HG02884 (cell line): ENCODE data around the gene RBM41.
"Not testable (repeated sequence)": the region's sequence is repeated elsewhere in the genome, so short reads cannot be mapped to it uniquely, and the experiment has no call there.

Experiments used
- ATAC-seq: cut with Tn5 transposase; IDR thresholded peaks from one replicate; pipeline ENCODE4 v1.9.1; 2021; ENCODE audit warnings: mild to moderate bottlenecking, moderate library complexity; ENCODE audit not compliant: unreplicated experiment

RBM41 gene

DNA sequence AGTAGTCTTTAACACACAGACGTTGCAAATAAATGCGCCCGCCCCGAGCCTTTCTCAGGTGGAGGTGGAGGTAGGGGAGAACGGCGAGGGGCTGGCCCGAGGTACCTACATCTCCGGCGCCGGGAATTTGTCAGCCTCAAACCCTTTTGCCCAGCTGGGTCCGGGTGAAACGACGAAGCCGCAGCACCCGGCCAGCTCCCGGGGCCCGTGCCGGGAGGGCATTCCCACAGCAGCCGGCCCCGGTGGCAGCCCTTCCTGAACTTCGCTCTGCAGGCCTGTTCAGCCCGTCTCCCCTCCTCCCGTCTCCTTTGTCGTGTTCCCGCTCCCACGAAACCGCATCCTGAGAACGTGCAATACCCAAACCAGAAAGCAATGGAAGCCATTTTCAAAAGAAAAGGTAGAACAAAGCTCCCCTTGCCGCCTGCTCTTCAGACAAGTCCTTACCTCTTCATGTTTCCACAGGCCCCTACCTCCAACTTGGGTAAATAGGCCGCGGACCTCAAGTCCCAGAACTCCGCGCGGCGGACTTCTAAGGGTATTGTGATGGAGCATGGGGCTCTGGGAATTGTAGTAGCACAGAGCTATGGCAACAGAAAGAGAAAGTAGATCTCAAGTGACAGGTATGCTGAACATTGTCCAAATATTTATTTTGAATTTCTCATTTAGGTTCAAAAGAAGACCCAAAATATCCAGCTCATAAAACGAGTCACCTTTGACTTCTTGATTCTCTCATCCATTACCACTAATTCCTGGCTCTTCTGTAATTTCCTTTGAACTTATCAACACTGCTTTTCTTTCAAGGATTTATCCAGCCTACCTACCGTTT is at the start of gene RBM41:
Gene RBM41 (minus strand): TSS at position 501 of the 826 bp plus-strand sequence. CDS start 49 bp downstream, at position 452.
- ATAC-seq = peak; percentile 99

DNA sequence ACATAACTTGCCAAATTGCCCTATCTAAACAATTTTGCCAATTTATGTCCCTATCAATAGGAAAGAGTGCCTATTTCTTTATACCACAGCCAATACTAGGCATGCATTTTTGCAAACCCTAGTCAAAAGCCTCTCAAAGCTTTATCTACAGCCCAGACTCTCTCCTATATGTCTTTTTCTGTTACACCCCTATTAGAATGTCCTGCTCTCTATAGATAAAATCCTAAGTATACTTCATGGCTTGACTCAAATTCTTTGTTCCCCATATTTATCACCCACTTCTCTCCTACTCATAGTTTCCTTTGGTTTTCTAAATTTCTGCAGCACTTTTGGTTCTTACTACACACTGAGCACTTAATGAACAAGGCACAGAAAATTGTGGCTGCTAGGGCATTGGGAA is 49.6 kb upstream of the RBM41 start:
- ATAC-seq = no peak

DNA sequence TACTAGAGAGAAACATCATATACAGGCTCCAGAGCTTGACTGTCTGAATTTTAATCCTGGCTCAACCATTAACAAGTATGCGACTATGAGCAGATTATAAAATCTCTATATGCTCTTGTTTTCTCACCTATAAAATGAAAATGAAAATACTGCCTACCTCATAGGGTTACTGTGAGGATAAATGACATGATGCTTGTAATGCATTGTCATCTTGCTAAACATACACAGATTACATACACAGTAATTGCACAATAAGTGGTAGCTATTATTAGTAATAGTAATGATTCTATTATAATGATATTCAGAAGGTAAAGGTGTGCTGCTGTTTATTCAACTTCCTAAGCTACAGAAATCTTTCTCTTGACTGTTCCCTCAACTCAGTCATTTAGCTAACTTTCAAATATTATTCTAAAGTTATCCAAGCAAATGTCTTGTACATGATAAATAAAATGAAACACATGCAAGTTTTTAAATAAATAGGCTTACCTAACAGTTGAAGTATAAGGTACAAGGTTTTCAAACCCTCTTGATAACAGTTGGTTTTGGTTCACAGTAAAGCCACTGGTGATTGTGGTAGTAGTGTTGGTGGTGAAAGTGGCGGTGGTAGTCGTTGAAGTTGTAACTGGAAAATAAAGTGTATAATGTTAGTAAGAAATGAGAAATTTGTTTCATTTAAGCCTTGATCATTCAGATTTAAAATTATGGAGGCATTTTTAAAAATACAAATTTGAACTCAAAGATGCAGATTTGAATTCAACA is 48.7 kb upstream of the RBM41 start:
- no peak for ATAC-seq

DNA sequence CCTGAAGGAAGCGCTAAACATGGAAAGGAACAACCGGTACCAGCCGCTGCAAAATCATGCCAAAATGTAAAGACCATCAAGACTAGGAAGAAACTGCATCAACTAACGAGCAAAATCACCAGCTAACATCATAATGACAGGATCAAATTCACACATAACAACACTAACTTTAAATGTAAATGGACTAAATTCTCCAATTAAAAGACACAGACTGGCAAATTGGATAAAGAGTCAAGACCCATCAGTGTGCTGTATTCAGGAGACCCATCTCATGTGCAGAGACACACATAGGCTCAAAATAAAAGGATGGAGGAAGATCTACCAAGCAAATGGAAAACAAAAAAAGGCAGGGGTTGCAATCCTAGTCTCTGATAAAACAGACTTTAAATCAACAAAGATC is 39.0 kb upstream of the RBM41 start:
- not testable (repeated sequence) for ATAC-seq

DNA sequence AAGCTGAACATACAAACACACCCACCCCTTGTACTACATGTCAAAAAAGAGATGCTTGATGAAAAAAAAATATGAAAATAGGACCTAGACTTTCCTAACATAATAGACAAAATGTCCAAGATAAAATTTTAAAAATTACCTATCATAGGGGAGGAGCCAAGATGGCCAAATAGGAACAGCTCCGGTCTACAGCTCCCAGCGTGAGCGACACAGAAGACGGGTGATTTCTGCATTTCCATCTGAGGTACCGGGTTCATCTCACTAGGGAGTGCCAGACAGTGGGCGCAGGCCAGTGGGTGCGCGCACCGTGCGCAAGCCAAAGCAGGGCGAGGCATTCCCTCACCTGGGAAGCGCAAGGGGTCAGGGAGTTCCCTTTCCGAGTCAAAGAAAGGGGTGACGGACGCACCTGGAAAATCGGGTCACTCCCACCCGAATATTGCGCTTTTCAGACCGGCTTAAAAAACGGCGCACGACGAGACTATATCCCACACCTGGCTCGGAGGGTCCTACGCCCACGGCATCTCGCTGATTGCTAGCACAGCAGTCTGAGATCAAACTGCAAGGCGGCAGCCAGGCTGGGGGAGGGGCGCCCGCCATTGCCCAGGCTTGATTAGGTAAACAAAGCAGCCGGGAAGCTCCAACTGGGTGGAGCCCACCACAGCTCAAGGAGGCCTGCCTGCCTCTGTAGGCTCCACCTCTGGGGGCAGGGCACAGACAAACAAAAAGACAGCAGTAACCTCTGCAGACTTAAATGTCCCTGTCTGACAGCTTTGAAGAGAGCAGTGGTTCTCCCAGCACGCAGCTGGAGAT is 37.2 kb upstream of the RBM41 start:
- ATAC-seq = not testable (repeated sequence)

DNA sequence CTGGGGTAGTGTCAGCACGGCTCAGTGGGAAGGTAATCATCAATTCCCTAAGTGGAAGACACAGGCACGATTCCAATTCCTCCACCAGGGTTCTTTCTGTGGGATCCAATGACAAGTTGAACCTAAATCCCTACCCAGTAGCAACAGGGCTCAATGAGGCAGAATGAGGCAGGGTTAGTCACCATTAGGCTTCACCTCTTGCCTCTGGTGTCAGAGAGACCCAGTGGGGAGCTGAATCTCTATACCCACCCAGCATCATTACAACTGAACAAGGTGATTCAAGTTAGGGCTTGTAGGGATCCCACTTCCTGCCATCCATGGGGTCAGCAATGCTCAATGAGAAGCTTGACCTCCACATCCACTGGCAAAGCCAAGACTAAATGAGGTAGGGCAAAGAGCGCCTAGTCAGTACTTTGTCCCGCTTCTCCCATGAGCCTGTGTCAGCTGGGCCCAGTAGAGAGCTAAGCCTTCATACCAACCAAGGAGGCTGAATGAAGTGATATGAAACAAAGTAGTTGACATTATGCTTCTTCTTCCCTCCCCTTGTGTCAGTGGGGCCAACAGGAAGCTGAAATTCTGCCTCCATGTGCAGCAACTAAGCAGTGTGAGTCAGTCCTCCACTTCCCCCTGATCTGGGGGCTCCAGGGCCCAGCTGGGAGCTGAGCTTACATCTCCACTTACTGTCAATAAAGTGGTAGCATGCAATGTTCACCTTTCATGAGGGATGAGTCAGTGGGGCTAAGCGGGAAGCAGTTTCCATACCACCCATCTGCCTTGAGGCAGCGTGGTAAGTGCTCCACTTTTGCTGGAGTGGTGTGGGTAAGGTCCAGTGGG is 36.4 kb upstream of the RBM41 start:
- ATAC-seq = no peak

DNA sequence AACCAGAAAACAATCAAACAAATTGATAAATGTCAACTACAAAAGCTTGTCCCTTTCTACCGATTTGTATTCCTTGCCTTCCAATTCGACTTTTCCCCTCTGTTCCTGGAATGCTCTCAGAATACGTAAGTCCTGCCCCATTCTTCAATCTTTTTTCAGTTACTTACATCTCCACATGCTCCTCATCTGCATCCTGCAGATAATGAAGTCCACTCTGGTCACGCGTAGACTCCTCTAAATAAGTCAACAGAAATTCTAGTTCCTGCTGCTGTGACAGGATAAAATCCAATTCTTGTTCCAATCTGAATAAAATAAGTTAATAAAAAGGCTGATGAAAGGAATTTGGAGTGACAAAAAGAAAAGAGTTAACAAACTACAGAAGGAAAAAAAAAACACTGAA is 34.4 kb upstream of the RBM41 start:
- no peak for ATAC-seq

DNA sequence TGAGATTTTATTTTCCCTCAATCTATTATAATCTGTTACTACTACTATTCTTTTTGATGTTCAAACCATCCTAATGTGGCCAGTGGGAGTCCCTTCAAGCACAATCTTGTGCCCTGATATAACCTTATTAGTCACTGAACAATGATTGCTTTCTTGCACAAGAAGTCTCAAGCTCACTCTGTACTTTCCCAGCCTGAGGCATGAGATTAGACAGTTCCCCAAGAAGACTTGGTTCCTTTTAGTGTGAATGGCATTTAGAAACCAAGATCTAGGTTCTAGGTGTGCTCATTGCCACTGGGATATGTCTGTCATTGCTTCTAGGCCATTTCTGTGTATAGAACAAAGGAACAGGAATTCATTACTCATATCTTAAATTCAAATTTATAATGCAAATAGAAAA is 28.0 kb upstream of the RBM41 start:
- no peak for ATAC-seq

DNA sequence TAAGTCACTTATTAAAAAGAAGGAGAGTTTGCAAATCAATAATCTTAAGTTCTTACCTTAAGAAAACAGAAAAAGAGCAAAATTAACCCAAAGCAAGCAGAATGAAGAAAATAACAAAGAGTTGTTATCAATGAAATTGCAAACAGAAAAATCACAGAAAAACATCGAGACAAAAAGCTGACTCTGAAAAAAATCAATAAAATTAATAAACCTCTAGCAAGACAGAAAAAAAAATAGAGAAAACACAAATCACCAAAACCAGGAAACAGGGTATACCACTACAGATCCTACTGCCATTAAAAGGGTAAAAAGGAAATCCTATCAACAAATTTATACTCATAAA is 17.3 kb upstream of the RBM41 start:
- ATAC-seq = no peak

DNA sequence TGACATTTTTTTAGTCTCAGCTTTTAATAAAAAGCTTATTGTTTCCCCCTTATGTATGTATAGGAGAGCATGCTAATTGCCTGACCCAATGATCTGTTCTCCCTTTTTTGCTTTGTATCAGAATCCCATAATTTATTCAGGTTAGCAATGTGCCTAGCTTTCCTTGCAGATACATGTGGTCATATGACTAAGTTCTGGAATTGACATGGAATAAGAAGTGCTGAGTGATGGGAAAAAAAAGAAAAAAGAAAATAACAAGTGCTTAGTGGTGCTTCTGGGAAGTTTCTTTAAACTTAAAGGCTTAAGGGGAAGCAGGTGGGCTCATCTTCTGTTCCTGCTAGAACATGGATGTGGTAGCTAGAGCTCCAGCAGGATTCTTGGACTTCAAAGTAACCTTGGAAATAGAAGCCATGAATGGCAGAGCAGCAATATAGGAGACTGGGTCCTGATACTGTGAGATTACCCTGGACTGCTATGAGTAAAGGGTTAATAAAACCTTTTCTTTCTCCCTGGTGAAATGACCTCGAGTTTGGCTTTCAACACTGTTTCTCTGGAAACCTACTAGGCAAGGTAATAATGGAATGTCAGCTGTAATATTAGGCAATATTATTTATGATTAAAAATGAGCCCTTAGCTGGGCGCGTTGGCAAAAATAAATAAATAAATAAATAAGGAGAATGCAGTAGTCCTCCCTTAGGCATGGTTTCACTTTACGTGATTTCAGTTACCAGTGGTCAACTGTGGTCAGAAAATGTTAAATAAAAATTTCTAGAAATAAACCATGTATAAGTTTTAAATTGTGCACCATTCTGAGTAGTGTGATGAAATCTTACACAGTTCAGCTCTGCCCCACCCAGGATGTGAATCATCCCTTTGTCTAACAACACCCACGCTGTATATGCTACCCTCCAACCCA is 16.7 kb upstream of the RBM41 start:
- ATAC-seq = no peak

DNA sequence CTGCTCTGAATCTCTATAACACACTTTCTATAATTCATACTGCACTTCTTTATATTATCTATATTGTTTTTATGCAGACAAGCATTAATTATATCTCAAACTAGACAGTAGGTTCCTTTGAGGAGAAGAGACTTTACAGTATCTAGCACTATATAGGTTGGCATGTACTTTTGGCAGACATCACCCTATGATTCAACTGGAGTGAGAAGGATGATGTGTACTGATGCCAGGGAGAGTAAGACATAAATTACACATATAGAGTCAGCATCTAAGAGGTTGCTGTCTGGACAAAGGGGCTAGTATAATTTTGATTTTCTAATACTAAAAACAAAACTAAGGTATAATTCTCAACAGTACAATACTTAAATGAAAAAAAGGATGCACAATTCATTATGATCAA is 5.1 kb upstream of the RBM41 start:
- no peak for ATAC-seq

DNA sequence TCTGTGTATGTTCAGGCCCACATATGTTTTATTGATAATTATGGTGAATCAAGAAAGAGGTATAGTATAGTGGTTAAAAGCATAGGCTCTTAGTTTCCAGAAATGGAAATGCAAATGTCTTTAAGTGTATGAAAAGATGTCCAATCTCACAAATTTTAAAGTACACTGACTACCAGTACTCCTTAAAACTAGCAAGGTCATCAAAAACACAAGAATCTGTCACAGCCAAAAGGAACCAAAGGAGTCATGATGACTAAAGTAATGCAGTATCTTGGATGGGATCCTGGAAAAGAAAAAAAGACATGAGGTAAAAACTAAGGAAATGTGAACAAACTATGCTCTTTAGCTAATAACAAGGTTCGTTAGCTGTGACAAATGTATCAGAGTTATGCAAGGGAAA is 661 bp upstream of the RBM41 start:
- no peak for ATAC-seq

DNA sequence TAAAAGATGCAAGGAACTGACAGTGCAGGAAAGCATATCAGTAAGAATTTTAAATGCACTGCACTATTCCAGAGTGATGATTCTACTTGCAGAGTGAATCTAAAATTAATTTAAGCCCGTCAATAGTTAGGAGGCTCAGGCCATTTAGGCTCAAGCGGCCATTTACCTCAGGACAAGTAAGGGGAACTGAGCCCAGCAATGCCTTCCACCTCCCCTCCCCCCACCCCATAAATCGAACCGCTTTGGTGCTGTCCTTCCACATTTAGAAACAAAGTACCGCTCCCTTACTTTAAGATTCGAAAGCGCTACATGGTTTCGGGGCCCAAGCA is 665 bp downstream of the RBM41 start:
- no peak for ATAC-seq

DNA sequence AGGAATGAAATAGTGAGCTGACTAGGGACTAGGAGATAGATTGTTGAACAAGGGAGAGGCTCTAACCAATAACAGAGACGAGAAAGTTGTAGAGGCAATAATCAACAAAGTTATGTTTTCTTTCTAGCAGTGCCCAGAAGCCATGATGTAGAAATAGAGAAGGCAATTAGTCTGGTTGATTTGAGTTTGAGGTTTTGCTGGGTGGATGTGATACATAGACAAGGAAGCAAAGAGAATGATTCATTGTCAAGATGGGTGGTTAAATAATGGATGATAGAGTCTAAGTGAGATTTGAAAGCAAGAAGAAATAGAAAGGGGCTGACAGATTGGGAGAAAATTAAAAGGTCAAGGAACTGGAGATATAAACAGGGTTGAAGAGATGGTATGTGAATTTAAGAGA is 11.2 kb downstream of the RBM41 start:
- ATAC-seq = no peak

DNA sequence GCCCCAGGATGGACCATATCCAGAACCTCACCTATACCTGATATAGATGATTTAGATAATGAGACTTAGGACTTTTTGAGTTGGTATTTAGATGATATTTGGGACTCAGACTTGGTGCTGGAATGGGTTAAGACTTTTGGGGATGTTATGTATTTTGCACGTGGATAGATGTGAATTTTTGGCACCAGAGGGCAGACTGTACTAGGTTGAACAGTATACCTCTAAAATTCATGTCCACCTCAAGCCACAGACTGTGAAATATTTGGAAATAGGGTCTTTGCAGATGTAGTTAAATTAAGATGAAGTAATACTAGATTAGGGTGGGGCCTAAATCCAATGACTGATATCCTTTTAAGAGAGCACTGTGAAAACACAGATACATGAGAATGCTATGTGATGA is 15.6 kb downstream of the RBM41 start:
- ATAC-seq = no peak

DNA sequence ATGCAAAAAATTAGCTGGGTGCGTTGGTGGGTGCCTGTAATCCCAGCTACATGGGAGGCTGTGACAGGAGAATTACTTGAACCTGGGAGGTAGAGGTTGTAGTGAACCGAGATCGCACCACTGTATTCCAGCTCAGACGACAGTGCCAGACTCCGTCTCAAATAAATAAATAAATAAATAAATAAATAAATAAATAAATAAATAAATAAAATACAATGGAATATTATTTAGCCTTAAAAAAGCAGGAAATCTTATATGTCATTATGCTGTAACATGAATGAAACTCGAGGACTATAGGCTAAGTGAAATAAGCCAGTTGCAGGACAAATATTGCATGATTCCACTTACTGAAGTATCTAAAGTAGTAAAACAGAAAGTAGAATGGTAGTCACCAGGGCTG is 42.5 kb downstream of the RBM41 start:
- ATAC-seq = no peak

DNA sequence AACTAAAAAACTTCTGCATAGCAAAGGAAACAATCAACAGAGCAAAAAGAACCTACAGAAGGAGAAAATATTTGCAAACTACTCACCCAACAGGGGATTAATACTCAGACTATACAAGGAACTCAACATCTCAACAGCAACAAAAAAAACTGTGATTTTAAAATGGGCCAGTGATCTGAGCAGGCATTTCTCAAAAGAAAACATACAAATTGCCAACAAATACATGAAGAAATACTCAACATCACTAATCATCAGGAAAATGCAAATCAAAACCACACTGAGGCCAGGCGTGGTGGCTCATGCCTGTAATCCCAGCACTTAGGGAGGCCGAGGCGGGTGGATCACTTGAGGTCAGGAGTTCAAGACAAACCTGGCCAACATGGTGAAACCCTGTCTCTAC is 60.9 kb downstream of the RBM41 start:
- not testable (repeated sequence) for ATAC-seq

DNA sequence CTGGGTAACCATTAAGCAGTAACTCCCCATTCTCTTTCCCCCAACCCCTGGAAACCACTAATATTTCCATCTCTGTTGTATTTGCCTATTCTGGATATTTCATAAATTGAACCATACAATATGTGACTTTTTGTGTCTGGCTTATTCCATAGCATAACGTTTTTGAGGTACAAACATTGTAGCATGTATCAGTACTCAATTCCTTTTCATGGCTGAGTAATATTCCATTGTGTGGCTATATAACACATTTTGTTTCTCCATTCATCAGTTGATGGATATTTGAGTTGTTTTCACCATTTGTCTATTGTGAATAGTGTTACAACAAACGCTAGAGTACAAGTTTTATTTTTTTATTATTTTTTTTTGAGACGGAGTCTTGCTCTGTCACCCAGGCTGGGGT is 63.6 kb downstream of the RBM41 start:
- no peak for ATAC-seq

DNA sequence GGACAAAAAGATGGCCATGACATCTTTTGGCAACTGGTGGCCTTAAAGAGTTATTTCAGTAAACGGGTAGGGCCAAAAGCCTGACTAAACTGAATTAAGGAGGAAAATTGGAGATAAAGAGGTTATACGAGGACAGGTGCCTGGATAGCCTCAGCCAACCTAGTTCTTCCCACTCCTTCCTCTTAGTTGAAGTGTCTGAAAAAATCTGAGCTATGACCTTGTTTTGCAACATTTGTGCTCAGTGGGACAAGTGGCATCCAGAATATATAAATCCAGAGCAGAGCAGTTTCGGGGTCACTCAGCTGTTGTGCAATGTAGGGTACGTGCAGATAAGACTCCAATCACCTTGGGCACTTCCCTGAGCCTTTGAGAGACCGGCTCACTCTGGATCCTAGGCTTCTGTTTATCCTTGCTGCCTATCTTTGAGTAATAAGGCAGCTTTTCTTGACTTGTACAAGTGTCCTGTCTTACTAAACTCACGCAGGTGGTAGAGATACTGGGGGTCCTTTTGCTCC is 68.4 kb downstream of the RBM41 start:
- ATAC-seq = no peak

DNA sequence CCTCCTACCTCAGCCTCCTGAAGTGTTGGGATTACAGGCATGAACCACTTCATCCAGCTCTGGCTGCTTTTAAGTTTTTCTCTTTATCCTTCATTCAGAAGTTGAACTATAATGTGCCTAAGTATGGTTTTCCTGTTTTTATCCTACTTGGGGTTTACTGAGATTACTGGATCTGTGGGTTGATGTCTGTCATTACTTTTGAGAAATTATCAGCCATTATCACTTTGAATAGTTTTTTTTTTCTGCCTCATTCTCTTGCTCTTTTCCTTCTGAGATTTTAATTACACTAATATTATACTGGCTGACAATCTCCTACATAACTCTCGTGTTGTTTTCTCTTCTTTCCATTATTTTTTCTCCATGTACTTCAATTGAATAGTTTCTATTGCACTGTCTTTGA is 71.0 kb downstream of the RBM41 start:
- no peak for ATAC-seq
